Left forelimb (tissue), 1 donor: ENCODE measurements around the gene SLC24A3.

Experiments
- DNase-seq: peaks from one replicate; pipeline ENCODE4 v3.0.0-alpha.2; 2018; ENCODE audit warnings: low spot score

The SLC24A3 gene

GRCh38 chr20:19384940-19385339, 172.5 kb downstream of the SLC24A3 start:
- DNase-seq, result no peak

- DNase-seq, result no peak
These were observed 174.8 kb downstream of the SLC24A3 start for GRCh38 chr20:19387251-19387650.

DNA sequence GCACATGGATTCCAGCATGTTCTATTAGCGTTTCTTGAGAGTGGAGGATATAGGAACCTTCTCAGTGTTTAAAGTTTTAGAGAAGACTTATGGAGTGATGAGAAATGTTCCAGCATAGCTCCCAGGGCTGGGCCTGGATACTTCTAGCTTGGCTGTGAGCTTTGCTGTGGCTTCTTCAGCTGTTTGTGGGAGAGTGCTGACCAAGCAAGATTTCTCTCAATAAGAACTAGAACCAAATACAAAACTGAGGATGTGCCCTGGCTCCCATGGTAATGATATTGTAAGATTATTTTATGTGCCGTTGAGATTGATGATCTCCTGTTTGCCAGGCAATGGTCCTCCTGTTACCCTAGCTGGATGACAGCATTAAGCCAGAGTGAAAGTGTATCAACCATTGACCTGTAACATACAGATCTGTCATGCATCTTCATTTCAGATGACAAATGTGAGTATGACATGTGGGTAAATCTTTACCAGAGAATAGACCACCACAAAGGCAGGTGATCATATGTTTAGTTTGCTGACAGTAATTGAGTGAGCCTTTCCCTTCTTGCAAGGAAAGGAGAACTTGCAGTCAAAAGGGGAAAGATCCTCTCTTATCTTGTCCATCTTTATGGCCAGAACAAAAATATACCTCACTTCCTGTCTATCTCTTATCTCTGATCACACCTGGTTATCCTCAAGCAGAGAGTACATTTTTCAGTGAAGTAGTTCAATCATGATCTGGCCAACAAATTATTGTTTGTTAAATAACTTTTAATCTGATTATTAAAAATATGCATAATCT, 180.1 kb downstream of the SLC24A3 start:
- DNase-seq, result no peak

GRCh38 chr20:19396460-19397081, 184.1 kb downstream of the SLC24A3 start:
- no peak for DNase-seq

- no peak for DNase-seq
These were observed 184.8 kb downstream of the SLC24A3 start for GRCh38 chr20:19397226-19397625.

DNA sequence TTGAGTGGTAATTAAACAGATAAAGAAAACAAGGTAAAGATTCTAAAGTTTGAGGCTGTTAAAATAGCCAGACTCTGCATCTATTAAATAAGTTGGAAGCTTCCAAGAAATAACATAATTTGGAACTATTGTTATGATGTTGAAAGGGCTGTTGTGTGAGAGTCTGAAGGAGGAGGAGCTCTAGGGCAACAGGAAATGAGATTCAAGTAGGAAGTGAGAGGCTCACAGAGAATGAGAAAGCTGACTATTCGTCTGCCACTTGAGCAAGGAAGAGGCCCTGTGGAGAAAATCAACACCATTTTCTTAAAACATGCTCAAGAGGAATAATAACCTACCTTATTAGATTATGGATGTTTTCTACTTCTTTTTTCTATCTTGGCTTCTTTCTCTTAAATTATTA, 185.2 kb downstream of the SLC24A3 start:
- no peak for DNase-seq

- no peak for DNase-seq
These were observed 188.7 kb downstream of the SLC24A3 start for GRCh38 chr20:19401096-19401495.

- no peak for DNase-seq
These were observed 191.1 kb downstream of the SLC24A3 start for GRCh38 chr20:19403549-19403948.

DNA sequence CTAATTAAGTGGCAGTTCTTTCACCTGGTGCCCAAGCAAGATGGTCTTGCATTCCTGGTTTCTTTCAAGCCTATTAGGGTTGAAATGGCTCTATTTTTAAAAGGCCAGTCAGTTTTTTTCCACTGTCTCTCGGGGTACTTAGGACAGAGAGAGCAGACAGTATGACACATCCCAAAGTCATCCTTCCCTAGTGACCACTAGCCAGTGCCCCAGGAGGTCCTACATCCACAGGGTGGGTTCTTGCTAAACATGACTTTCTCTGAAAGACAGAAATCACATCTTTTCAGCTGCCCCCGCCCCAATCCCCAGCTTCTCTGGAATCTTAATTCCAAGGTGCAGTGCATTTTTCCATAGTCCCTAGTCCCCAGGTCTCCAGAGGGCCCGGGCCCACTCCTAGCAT, 192.4 kb downstream of the SLC24A3 start:
- DNase-seq, result no peak

GRCh38 chr20:19405958-19406357, 193.5 kb downstream of the SLC24A3 start:
- no peak for DNase-seq

DNA sequence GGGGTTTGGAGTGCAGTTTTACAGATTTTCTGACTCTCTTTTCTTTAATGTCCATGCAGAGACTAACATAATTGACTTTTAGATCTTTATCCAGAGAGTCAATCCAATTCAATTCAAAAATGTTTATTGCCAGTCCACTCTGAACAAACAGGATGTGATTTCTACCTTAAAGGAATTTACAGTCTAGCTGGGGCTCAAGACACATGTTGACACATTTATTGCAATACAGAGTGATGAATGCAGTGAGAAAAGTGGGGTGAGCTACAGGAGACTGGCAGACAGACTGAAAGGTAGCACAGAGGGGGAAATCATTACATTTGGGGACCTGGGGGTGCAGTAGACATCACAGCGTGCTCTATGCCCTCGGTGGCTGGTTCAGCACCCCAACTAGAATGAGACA, 193.9 kb downstream of the SLC24A3 start:
- no peak for DNase-seq

- DNase-seq, result no peak
These were observed 194.8 kb downstream of the SLC24A3 start for GRCh38 chr20:19407196-19407595.

GRCh38 chr20:19407736-19408135, 195.3 kb downstream of the SLC24A3 start:
- DNase-seq, result no peak

GRCh38 chr20:19408971-19409370, 196.5 kb downstream of the SLC24A3 start:
- no peak for DNase-seq

- DNase-seq, result no peak
These were observed 199.4 kb downstream of the SLC24A3 start for GRCh38 chr20:19411811-19412210.

DNA sequence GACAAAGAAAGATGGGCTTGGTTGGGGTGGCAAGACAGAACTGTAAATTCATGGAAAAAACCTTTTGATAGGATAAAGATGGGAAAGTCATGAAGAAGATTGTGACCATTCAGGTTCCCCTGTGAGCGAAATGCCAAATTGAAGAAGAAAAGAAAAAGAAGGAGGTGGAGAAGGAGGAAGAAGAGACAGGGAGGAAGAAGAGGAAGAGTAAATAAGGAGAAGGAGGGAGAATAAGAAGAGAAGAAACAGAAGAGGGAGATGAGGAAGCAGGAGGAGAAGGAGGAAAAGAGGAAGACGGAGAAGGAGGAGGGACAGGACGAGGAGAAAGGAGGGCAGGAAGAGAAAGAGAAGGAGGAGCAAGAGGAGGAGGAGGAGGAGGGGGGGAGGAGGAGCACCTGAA, 199.8 kb downstream of the SLC24A3 start:
- no peak for DNase-seq

DNA sequence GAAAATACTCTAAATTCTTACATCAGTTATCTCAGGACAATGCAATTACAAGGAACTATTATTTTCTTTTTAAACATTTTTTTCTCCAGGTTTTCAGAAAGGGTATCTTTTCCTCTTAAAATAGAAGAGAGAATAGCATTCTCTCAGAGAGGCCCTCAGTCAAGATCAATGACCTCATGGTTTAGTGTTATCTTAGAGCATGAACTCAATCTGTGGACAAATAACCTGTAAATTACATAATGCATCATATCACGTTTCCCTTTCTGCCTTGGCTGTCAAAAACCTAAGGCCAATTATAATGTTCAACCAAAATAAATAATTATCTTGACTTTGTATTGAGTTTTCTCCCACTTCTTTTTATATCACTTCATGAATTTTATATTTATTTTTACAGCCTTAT, 202.2 kb downstream of the SLC24A3 start:
- DNase-seq, result no peak

DNA sequence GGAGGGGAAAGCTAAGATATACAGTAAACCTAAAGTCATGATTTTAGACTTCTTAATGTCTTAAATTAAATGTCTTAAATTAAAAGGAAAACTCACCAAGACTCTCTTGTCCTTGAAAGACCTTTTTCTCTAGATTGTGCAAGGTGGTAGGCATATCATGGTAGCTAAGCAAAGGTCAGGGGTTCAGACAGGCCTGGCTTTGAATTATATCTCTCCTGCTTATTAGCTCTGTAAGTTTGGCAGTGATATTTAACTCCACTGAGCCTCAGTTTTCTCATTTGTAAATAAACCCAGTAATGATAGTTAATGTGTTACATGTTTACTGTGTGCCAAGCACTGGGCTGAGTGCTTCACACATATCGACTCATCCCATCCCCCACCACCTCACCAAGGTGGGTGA, 203.3 kb downstream of the SLC24A3 start:
- no peak for DNase-seq

- DNase-seq, result no peak
These were observed 204.2 kb downstream of the SLC24A3 start for GRCh38 chr20:19416627-19417026.

- no peak for DNase-seq
These were observed 207.0 kb downstream of the SLC24A3 start for GRCh38 chr20:19419396-19419795.

GRCh38 chr20:19423097-19423899, 210.9 kb downstream of the SLC24A3 start:
- DNase-seq, result no peak

GRCh38 chr20:19423900-19424620, 211.6 kb downstream of the SLC24A3 start:
- no peak for DNase-seq
